GM13977 (cell line): Measurements from ENCODE around the gene PYY.
A peak's percentile ranks its signal among the peaks of the same experiment; 100 is the strongest.
"Not testable (repeated sequence)": the region's sequence is repeated elsewhere in the genome, so short reads cannot be mapped to it uniquely, and the experiment has no call there.

Experiments used
- DNase-seq: peaks from one replicate; pipeline ENCODE4 v3.0.0; 2012; ENCODE audit warnings: low spot score
- CTCF ChIP-seq: IDR thresholded peaks from 2 replicates; pipeline ENCODE4 v1.5.1; 2012; ENCODE audit warnings: mild to moderate bottlenecking, control low read depth; ENCODE audit not compliant: insufficient read depth; ENCODE audit errors: extremely low read depth, missing control alignments
- in situ Hi-C: fragments of 300-500 bp; cut with MboI; formaldehyde crosslinking; loops from one replicate; pipeline ENCODE4 v1.12.0; 2022; ENCODE audit warnings: low sequenced_read_pairs, low pct_unique_long_range_greater_than_20kb, mixed read lengths, inconsistent platforms; ENCODE audit not compliant: unreplicated experiment

PYY gene

GRCh38 chr17:43998552-43998951 lies 44.8 kb upstream of the PYY start:
- DNase-seq = no peak
- in situ Hi-C loops = loop anchor here (10.0 kb wide), 1 partner anchor 54 kb away; the partner anchor contains the start of gene PPY
- no peak for TF ChIP-seq CTCF

- in situ Hi-C loops = loop anchor here (10.0 kb wide), 1 partner anchor 52 kb away; the partner anchor contains the start of gene PPY
- DNase-seq = not testable (repeated sequence)
These were observed 43.4 kb upstream of the PYY start for GRCh38 chr17:43997180-43997579.

GRCh38 chr17:43995150-43995471 lies 41.4 kb upstream of the PYY start:
- in situ Hi-C loops = loop anchor here (10.0 kb wide), 1 partner anchor 50 kb away; the partner anchor contains the start of gene PPY
- DNase-seq = no peak
- TF ChIP-seq CTCF = no peak

GRCh38 chr17:43994272-43995149 lies 40.8 kb upstream of the PYY start:
- peak; percentile 82 for TF ChIP-seq CTCF
- DNase-seq = peak; percentile 77
- in situ Hi-C loops = loop anchor here (10.0 kb wide), 1 partner anchor 50 kb away; the partner anchor contains the start of gene PPY

GRCh38 chr17:43992641-43993040 lies 38.9 kb upstream of the PYY start:
- TF ChIP-seq CTCF = no peak
- no peak for DNase-seq
- in situ Hi-C loops = loop anchor here (10.0 kb wide), 1 partner anchor 48 kb away; the partner anchor contains the start of gene PPY

- no peak for TF ChIP-seq CTCF
- in situ Hi-C loops = no loop called here
- no peak for DNase-seq
These were observed 34.6 kb upstream of the PYY start for GRCh38 chr17:43988301-43988700.

- DNase-seq = no peak
- TF ChIP-seq CTCF = no peak
- in situ Hi-C loops = no loop called here
These were observed 33.6 kb upstream of the PYY start for GRCh38 chr17:43987131-43988021.
